PFSK-1 (cell line): Measurements from ENCODE around the gene PRKACA.

ENCODE experiments used
- POLR2AphosphoS5 ChIP-seq: IDR thresholded peaks from 2 replicates; pipeline ENCODE4 v1.6.1; 2012; ENCODE audit warnings: low read depth, mild to moderate bottlenecking, control low read depth, low read length, moderate library complexity
- TF ChIP-seq, protein P1 (sequence below), 2 experiments: IDR thresholded peaks; 2 replicates each; pipeline versions ENCODE4 v1.6.1 to v1.8.0; 2011 to 2012; ENCODE audit warnings: low read depth in 2 of 2, low read length in 2 of 2, control low read depth in 1 of 2, inconsistent platforms in 1 of 2, mild to moderate bottlenecking in 1 of 2, moderate library complexity in 1 of 2; ENCODE audit not compliant: insufficient read depth in 1 of 2

DNA sequence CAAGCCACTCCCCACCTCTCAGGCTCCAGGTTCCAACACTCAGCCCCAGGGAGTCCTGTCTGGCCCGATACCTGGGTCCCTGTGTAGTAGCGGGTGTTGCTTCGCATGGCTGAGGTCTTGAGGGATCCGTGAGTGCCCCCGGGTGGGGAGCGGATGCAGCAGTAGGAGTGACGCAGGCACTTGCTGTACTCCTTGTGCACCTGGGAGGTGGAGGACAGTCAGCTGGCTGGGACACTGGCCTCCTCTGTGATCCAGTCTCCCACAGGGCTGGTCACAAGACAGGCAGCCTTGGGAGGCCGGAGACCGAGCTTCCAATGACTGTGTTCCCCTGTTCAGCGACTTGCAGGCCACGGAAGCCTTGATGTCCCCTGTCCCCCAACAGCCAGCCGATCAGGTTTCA is 35.2 kb upstream of the PRKACA start:
- no peak for TF ChIP-seq POLR2AphosphoS5
- TF ChIP-seq, protein P1, sequence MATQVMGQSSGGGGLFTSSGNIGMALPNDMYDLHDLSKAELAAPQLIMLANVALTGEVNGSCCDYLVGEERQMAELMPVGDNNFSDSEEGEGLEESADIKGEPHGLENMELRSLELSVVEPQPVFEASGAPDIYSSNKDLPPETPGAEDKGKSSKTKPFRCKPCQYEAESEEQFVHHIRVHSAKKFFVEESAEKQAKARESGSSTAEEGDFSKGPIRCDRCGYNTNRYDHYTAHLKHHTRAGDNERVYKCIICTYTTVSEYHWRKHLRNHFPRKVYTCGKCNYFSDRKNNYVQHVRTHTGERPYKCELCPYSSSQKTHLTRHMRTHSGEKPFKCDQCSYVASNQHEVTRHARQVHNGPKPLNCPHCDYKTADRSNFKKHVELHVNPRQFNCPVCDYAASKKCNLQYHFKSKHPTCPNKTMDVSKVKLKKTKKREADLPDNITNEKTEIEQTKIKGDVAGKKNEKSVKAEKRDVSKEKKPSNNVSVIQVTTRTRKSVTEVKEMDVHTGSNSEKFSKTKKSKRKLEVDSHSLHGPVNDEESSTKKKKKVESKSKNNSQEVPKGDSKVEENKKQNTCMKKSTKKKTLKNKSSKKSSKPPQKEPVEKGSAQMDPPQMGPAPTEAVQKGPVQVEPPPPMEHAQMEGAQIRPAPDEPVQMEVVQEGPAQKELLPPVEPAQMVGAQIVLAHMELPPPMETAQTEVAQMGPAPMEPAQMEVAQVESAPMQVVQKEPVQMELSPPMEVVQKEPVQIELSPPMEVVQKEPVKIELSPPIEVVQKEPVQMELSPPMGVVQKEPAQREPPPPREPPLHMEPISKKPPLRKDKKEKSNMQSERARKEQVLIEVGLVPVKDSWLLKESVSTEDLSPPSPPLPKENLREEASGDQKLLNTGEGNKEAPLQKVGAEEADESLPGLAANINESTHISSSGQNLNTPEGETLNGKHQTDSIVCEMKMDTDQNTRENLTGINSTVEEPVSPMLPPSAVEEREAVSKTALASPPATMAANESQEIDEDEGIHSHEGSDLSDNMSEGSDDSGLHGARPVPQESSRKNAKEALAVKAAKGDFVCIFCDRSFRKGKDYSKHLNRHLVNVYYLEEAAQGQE (IDR thresholded peaks at IDR 0.05; ENCODE audit: insufficient read depth in 1 of 2, low read depth in 2 of 2, low read length in 2 of 2): no peak
